GM12801 (cell line): ENCODE data around the gene DGAT2L6.

ENCODE experiments used
- CTCF ChIP-seq: IDR thresholded peaks from one replicate; pipeline ENCODE4 v1.5.1; 2011; ENCODE audit warnings: control low read depth; ENCODE audit not compliant: insufficient read length; ENCODE audit errors: extremely low read depth

DGAT2L6 gene

GRCh38 chrX:70138622-70139021, 38.7 kb upstream of the DGAT2L6 start:
- TF ChIP-seq CTCF = no peak

- TF ChIP-seq CTCF = no peak
Measured at GRCh38 chrX:70139736-70140135, 37.5 kb upstream of the DGAT2L6 start.

GRCh38 chrX:70141373-70141772, 35.9 kb upstream of the DGAT2L6 start:
- TF ChIP-seq CTCF = no peak

GRCh38 chrX:70166601-70167590, 10.4 kb upstream of the DGAT2L6 start:
- no peak for TF ChIP-seq CTCF

- TF ChIP-seq CTCF = no peak
Measured at GRCh38 chrX:70168238-70169188, 8.8 kb upstream of the DGAT2L6 start.

- no peak for TF ChIP-seq CTCF
Measured at GRCh38 chrX:70169281-70169680, 8.0 kb upstream of the DGAT2L6 start.

- TF ChIP-seq CTCF = no peak
Measured at GRCh38 chrX:70171624-70172023, 5.7 kb upstream of the DGAT2L6 start.
